HepG2 (cell line): ENCODE data around the gene ACSL5. TPM values are rescaled to one million over a fixed set of nuclear protein-coding genes. Genes with fewer than 3 reads are reported as not detected.

Source experiments
- AKAP8 ChIP-seq: sonication (generic); formaldehyde crosslinking; IDR thresholded peaks from 2 replicates; pipeline ENCODE4 v1.5.1; 2020; ENCODE audit warnings: mild to moderate bottlenecking, missing genetic modification reagents
- EHMT2 ChIP-seq: fragments of 200-600 bp; sonication (generic); IDR thresholded peaks from 2 replicates; pipeline ENCODE4 v1.7.0; 2017; ENCODE audit warnings: antibody characterized with exemption, low read depth, low read length, borderline replicate concordance
- GATAD1 ChIP-seq: IDR thresholded peaks from 2 replicates; pipeline ENCODE4 v1.6.1; 2016; ENCODE audit warnings: missing genetic modification reagents, missing compliant biosample characterization
- IKZF4 ChIP-seq: sonication (generic); formaldehyde crosslinking; IDR thresholded peaks from 2 replicates; pipeline ENCODE4 v1.5.1; 2020; ENCODE audit warnings: borderline replicate concordance, mild to moderate bottlenecking, low read depth, missing genetic modification reagents; ENCODE audit errors: not compliant biosample characterization
- MED8 ChIP-seq: sonication (generic); formaldehyde crosslinking; IDR thresholded peaks from 2 replicates; pipeline ENCODE4 v1.8.1; 2023; ENCODE audit warnings: mild to moderate bottlenecking, missing genetic modification reagents; ENCODE audit not compliant: insufficient replicate concordance
- RAD21 ChIP-seq: fragments of 450-650 bp; formaldehyde crosslinking; IDR thresholded peaks from 2 replicates; pipeline ENCODE4 v1.5.0; 2020; ENCODE audit warnings: mild to moderate bottlenecking
- RBM39 ChIP-seq: fragments of 200-400 bp; formaldehyde crosslinking; IDR thresholded peaks from one replicate; pipeline ENCODE4 v1.6.1; 2018; ENCODE audit warnings: antibody characterized with exemption, mild to moderate bottlenecking, low read depth, low read length; ENCODE audit not compliant: poor library complexity, severe bottlenecking
- RXRB ChIP-seq: IDR thresholded peaks from 2 replicates; pipeline ENCODE4 v1.6.1; 2016; ENCODE audit warnings: borderline replicate concordance, missing genetic modification reagents, missing compliant biosample characterization
- SCMH1 ChIP-seq: sonication (generic); formaldehyde crosslinking; IDR thresholded peaks from 2 replicates; pipeline ENCODE4 v1.9.0; 2021; ENCODE audit warnings: missing genetic modification reagents, mild to moderate bottlenecking, borderline replicate concordance
- SNAI1 ChIP-seq: sonication (generic); formaldehyde crosslinking; IDR thresholded peaks from 2 replicates; pipeline ENCODE4 v1.5.0; 2020; ENCODE audit warnings: mild to moderate bottlenecking, missing genetic modification reagents, borderline replicate concordance
- SSRP1 ChIP-seq: IDR thresholded peaks from 2 replicates; pipeline ENCODE4 v1.6.1; 2016; ENCODE audit warnings: control low read depth
- WIZ ChIP-seq: sonication (generic); formaldehyde crosslinking; IDR thresholded peaks from 2 replicates; pipeline ENCODE4 v1.5.1; 2020; ENCODE audit warnings: mild to moderate bottlenecking, missing genetic modification reagents
- ZMYM4 ChIP-seq: sonication (generic); formaldehyde crosslinking; IDR thresholded peaks from 2 replicates; pipeline ENCODE4 v1.8.1; 2023; ENCODE audit warnings: mild to moderate bottlenecking, missing genetic modification reagents
- ZNF17 ChIP-seq: sonication (generic); formaldehyde crosslinking; IDR thresholded peaks from 2 replicates; pipeline ENCODE4 v1.5.0; 2020; ENCODE audit warnings: mild to moderate bottlenecking, missing genetic modification reagents
- ZNF224 ChIP-seq: sonication (generic); formaldehyde crosslinking; IDR thresholded peaks from 2 replicates; pipeline ENCODE4 v1.5.0; 2020; ENCODE audit warnings: mild to moderate bottlenecking, missing genetic modification reagents
- ZNF354B ChIP-seq: sonication (generic); formaldehyde crosslinking; IDR thresholded peaks from 2 replicates; pipeline ENCODE4 v1.8.0; 2022; ENCODE audit warnings: mild to moderate bottlenecking, missing genetic modification reagents
- ZNF441 ChIP-seq: sonication (generic); formaldehyde crosslinking; IDR thresholded peaks from 2 replicates; pipeline ENCODE4 v1.7.0; 2021; ENCODE audit warnings: missing genetic modification reagents, borderline replicate concordance
- ZNF572 ChIP-seq: sonication (generic); formaldehyde crosslinking; IDR thresholded peaks from 2 replicates; pipeline ENCODE4 v1.5.1; 2020; ENCODE audit warnings: mild to moderate bottlenecking, missing genetic modification reagents
- ZNF780A ChIP-seq: sonication (generic); formaldehyde crosslinking; IDR thresholded peaks from 2 replicates; pipeline ENCODE4 v1.8.0; 2022; ENCODE audit warnings: mild to moderate bottlenecking, missing genetic modification reagents, moderate library complexity
- ZSCAN29 ChIP-seq: sonication (generic); formaldehyde crosslinking; conservative IDR thresholded peaks from 2 replicates; pipeline ENCODE4 v1.4.0; 2020; ENCODE audit warnings: mild to moderate bottlenecking, missing genetic modification reagents
- polyA plus RNA-seq, 8 experiments: library from polyadenylated mRNA; depleted of rRNA in 3 of 8; stranded (reverse) in 7 of 8; unstranded in 1 of 8; fragments of >200 nt; fragmentation: Illumina TruSeq in 4 of 8; extraction: Trizol in 4 of 8; gene quantifications; 2 replicates each; pipeline versions ENCODE4 v1.2.1 to v1.2.3, GENCODE V29; 2011 to 2016; ENCODE audit warnings: low read depth in 4 of 8, missing spikeins in 1 of 8, mixed read lengths in 1 of 8; ENCODE audit not compliant: insufficient read depth in 1 of 8
- total RNA-seq, 5 experiments: library from RNA; depleted of rRNA; stranded (reverse); fragments of >200 nt; fragmentation: Illumina TruSeq; extraction: Trizol; gene quantifications; 2 replicates each; pipeline ENCODE4 v1.2.3, GENCODE V29; 2016; ENCODE audit warnings: low read depth in 1 of 5
- TF ChIP-seq, protein P1 (sequence below): sonication (generic); formaldehyde crosslinking; conservative IDR thresholded peaks from 2 replicates; pipeline ENCODE4 v1.4.0; 2020; ENCODE audit warnings: mild to moderate bottlenecking, missing genetic modification reagents, moderate library complexity
- TF ChIP-seq, protein P2 (sequence below): IDR thresholded peaks from 2 replicates; pipeline ENCODE4 v1.6.1; 2016; ENCODE audit warnings: mild to moderate bottlenecking, missing biosample characterization, missing genetic modification reagents
- TF ChIP-seq, protein P3 (sequence below): sonication (generic); formaldehyde crosslinking; IDR thresholded peaks from 2 replicates; pipeline ENCODE4 v1.4.0; 2020; ENCODE audit warnings: missing genetic modification reagents
- TF ChIP-seq, protein P4 (sequence below): sonication (generic); formaldehyde crosslinking; IDR thresholded peaks from 2 replicates; pipeline ENCODE4 v1.4.0; 2020; ENCODE audit warnings: mild to moderate bottlenecking, missing genetic modification reagents

Gene ACSL5
- total and polyA plus RNA-seq, 2 of the 13 experiments (the other 11 are each of a cell fraction or from before 2014, with no cell fraction given) = 56.4 to 82.5 TPM

DNA sequence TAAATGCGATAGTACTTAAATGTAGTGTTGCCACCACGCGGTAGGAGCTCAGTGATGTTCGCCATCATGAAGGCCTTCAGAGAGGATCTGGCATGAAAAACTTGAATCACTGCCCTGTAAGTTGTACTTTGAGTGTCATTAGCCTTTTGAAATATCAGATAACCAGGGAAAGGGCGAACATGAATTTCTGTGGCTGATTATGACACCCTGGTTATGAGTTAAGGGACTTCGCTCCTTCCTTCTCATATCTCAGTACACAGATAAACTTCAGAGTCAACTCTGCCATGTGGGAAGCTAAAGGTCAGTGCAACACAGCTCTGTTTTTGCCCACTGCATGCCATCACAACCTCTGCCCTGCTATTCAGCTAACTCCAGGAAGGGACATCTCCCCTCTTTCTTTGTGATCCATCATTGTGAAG, 8.9 kb upstream of the ACSL5 start (continued):
- TF ChIP-seq, protein P1, sequence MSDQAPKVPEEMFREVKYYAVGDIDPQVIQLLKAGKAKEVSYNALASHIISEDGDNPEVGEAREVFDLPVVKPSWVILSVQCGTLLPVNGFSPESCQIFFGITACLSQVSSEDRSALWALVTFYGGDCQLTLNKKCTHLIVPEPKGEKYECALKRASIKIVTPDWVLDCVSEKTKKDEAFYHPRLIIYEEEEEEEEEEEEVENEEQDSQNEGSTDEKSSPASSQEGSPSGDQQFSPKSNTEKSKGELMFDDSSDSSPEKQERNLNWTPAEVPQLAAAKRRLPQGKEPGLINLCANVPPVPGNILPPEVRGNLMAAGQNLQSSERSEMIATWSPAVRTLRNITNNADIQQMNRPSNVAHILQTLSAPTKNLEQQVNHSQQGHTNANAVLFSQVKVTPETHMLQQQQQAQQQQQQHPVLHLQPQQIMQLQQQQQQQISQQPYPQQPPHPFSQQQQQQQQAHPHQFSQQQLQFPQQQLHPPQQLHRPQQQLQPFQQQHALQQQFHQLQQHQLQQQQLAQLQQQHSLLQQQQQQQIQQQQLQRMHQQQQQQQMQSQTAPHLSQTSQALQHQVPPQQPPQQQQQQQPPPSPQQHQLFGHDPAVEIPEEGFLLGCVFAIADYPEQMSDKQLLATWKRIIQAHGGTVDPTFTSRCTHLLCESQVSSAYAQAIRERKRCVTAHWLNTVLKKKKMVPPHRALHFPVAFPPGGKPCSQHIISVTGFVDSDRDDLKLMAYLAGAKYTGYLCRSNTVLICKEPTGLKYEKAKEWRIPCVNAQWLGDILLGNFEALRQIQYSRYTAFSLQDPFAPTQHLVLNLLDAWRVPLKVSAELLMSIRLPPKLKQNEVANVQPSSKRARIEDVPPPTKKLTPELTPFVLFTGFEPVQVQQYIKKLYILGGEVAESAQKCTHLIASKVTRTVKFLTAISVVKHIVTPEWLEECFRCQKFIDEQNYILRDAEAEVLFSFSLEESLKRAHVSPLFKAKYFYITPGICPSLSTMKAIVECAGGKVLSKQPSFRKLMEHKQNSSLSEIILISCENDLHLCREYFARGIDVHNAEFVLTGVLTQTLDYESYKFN (CRISPR knock-in tag) = peak; percentile 80
- TF ChIP-seq SCMH1 (CRISPR knock-in tag) (no peak), ZNF572 (CRISPR knock-in tag) (no peak), ZNF354B (CRISPR knock-in tag) (no peak), RAD21 (CRISPR knock-in tag) (no peak), ZNF780A (no peak), IKZF4 (no peak), SNAI1 (no peak), ZMYM4 (CRISPR knock-in tag) (no peak; the same call in 1 of the 2 replicates), WIZ (CRISPR knock-in tag) (no peak), MED8 (no peak), ZNF17 (no peak), GATAD1 (CRISPR knock-in tag) (no peak), RXRB (CRISPR knock-in tag) (peak; percentile 78), ZNF441 (CRISPR knock-in tag) (0 out of 2 replicates have a peak, but pooled peaks have one; percentile 26), ZSCAN29 (CRISPR knock-in tag) (no peak), SSRP1 (CRISPR knock-in tag) (no peak), EHMT2 (peak; percentile 32; the same call in 1 of the 2 replicates), AKAP8 (CRISPR knock-in tag) (no peak), ZNF224 (CRISPR knock-in tag) (no peak), RBM39 (no peak)
- TF ChIP-seq, protein P2, sequence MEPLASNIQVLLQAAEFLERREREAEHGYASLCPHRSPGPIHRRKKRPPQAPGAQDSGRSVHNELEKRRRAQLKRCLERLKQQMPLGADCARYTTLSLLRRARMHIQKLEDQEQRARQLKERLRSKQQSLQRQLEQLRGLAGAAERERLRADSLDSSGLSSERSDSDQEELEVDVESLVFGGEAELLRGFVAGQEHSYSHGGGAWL (CRISPR knock-in tag) = no peak
- TF ChIP-seq, protein P3, sequence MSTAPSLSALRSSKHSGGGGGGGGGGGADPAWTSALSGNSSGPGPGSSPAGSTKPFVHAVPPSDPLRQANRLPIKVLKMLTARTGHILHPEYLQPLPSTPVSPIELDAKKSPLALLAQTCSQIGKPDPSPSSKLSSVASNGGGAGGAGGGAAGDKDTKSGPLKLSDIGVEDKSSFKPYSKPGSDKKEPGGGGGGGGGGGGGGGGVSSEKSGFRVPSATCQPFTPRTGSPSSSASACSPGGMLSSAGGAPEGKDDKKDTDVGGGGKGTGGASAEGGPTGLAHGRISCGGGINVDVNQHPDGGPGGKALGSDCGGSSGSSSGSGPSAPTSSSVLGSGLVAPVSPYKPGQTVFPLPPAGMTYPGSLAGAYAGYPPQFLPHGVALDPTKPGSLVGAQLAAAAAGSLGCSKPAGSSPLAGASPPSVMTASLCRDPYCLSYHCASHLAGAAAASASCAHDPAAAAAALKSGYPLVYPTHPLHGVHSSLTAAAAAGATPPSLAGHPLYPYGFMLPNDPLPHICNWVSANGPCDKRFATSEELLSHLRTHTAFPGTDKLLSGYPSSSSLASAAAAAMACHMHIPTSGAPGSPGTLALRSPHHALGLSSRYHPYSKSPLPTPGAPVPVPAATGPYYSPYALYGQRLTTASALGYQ (CRISPR knock-in tag) = no peak
- TF ChIP-seq, protein P4, sequence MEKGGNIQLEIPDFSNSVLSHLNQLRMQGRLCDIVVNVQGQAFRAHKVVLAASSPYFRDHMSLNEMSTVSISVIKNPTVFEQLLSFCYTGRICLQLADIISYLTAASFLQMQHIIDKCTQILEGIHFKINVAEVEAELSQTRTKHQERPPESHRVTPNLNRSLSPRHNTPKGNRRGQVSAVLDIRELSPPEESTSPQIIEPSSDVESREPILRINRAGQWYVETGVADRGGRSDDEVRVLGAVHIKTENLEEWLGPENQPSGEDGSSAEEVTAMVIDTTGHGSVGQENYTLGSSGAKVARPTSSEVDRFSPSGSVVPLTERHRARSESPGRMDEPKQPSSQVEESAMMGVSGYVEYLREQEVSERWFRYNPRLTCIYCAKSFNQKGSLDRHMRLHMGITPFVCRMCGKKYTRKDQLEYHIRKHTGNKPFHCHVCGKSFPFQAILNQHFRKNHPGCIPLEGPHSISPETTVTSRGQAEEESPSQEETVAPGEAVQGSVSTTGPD (CRISPR knock-in tag) = no peak
